ENCODE results near the gene ANKRD13A. TPM values are rescaled to one million over a fixed set of nuclear protein-coding genes. Genes with fewer than 3 reads are reported as not detected.
"Not testable (repeated sequence)": the region's sequence is repeated elsewhere in the genome, so short reads cannot be mapped to it uniquely, and the experiment has no call there.

ANKRD13A gene
- total RNA-seq, 3 donors from 2014 or later: 66.4 to 172 (median 88.2) TPM

DNA sequence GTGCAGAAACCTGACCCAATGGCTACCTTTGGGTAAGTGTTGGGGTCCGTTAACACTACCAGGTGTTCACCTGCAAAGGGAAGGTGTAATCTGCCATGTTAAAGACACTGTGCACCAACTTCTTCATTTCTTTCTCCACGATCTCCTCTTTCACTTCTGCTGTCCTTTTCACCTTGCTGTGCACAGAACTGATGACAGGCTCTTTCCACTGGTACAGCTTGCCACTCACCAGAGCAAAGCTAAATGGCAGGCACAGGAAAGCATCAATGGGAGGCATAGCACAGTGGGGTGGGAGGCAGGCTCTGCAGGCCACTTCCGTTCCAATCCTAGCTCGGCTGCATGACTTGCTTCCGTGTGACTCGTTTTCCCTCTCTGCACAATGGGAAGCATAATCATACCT lies 51.7 kb downstream of the ANKRD13A start:
- no peak for DNase-seq (ENCODE audit: low spot score in 2 of 2)
- H3K9me3 ChIP-seq: no peaks in the 10 kb centered on the region
- no peaks in the 10 kb centered on the region for H3K36me3 ChIP-seq
- TF ChIP-seq, protein P1, sequence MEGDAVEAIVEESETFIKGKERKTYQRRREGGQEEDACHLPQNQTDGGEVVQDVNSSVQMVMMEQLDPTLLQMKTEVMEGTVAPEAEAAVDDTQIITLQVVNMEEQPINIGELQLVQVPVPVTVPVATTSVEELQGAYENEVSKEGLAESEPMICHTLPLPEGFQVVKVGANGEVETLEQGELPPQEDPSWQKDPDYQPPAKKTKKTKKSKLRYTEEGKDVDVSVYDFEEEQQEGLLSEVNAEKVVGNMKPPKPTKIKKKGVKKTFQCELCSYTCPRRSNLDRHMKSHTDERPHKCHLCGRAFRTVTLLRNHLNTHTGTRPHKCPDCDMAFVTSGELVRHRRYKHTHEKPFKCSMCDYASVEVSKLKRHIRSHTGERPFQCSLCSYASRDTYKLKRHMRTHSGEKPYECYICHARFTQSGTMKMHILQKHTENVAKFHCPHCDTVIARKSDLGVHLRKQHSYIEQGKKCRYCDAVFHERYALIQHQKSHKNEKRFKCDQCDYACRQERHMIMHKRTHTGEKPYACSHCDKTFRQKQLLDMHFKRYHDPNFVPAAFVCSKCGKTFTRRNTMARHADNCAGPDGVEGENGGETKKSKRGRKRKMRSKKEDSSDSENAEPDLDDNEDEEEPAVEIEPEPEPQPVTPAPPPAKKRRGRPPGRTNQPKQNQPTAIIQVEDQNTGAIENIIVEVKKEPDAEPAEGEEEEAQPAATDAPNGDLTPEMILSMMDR (IDR thresholded peaks at IDR 0.05): no peak
- TF ChIP-seq POLR2A (IDR thresholded peaks at IDR 0.05) (no peak), POLR2AphosphoS5 (IDR thresholded peaks at IDR 0.05) (no peak)
- no peak overlapping the region for H3K27ac ChIP-seq
- intact Hi-C loops (cut with DNase I; ENCODE audit: low total_unique reads): no loop called here
- H3K4me3 ChIP-seq: no peak overlapping the region
- peaks cover 0 to 11% of the 10 kb centered on the region in 2 donors for H3K4me1 ChIP-seq
- H3K27me3 ChIP-seq: no peaks in the 10 kb centered on the region

DNA sequence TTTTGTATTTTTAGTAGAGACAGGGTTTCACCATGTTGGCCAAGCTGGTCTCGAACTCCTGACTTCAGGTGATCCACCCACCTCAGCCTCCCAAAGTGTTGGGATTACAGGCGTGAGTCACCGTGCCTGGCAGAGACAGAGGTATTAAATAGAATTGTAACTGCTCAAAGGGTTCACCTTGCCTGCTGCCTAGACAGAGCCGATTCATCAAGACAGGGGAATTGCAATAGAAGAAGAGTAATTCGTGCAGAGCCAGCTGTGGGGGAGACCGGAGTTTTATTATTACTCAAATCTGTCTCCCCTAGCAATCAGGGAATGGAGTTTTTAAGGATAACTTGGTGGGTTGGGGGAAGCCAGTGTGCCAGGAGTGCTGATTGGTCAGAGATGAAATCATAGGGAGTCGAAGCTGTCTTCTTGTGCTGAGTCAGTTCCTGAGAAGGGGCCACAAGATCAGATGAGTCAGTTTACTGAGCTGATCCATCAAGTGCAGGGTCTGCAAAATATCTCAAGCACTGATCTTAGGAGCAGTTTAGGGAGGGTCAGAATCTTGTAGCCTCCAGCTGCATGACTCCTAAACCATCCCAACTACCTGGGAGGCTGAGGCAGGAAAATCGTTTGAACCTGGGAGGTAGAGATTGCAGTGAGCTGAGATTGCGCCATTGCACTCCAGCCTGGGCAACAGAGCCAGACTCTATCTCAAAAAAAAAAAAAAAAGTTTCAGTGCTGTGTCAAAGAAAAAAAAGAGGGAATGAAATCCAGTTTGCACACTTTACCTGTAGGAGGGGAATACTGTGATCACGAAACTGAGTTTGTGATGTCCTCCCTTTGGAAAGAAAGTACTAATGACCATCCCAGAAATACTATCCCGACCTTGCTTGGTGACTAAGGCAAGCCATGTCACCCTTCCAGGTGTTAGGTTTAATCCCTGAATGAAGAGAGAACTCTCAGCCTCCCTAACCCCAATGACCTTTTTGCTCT lies 56.4 kb downstream of the ANKRD13A start:
- intact Hi-C loops (cut with DNase I; ENCODE audit: low total_unique reads); DNase-seq (ENCODE audit: low spot score in 2 of 2); H3K4me3 ChIP-seq; H3K27ac ChIP-seq; H3K4me1 ChIP-seq; H3K36me3 ChIP-seq; H3K27me3 ChIP-seq; H3K9me3 ChIP-seq: not testable (repeated sequence)

DNA sequence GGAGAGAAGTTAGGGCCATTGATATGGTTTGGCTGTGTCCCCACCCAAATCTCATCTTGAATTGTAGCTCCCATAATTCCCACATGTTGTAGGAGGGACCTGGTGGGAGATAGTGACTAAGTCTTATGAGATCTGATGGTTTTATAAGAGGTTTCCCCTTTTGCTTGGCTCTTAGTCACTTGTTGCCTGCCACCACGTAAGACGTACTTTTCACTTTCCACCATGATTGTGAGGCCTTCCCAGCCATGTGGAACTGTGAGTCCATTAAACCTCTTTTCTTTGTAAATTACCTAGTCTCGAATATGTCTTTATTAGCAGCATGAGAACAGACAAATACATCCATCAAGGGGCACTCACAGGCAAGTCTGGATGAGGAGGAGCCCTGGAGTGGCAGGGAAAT lies 57.4 kb downstream of the ANKRD13A start:
- H3K27ac ChIP-seq; DNase-seq (ENCODE audit: low spot score in 2 of 2); H3K36me3 ChIP-seq; H3K4me1 ChIP-seq; H3K27me3 ChIP-seq; H3K4me3 ChIP-seq; intact Hi-C loops (cut with DNase I; ENCODE audit: low total_unique reads); H3K9me3 ChIP-seq: not testable (repeated sequence)

DNA sequence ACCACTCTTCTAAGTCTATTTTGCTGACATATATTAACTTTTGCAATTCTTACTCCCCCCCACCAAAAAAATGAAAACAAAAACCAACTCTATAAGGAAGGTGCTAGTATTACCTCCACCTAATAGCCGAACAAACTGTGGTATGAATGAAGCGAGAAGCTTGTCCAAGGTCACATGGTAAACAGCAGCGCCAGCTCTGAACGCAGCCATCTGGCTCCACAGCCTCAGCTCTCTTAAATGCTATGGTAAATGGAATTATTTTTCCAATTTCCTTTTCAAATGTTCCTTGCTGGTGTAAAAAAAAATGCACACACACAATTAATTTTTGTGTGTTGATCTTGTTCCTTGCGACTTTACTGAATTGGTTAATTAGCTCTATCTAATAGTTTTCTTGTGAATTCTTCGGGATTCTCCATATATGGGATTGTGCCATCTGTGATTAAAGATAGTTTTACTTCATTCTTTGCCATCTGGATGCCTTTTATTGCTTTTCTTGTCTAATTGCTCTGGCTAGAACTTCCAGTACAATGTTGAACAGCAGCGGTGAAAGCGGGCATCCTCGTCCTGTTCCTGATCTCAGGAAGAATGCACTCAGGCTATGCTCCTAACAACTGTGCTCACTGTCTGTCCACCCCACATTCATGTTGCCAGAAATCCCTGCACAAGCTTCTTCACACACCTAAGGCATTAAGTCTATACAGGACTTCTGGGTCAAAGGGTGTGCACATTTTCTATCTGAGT lies 59.8 kb downstream of the ANKRD13A start:
- H3K4me1 ChIP-seq: no peaks in the 10 kb centered on the region
- intact Hi-C loops (cut with DNase I; ENCODE audit: low total_unique reads): loop anchor here (2.0 kb wide), 1 partner anchor 62 kb away; no protein-coding TSS in a partner anchor
- no peaks in the 10 kb centered on the region for H3K27me3 ChIP-seq
- no peak overlapping the region for H3K4me3 ChIP-seq
- no peak overlapping the region for H3K27ac ChIP-seq
- TF ChIP-seq POLR2A (IDR thresholded peaks at IDR 0.05) (no peak), POLR2AphosphoS5 (IDR thresholded peaks at IDR 0.05) (no peak)
- TF ChIP-seq, protein P1 (IDR thresholded peaks at IDR 0.05): no peak
- H3K9me3 ChIP-seq: no peaks in the 10 kb centered on the region
- no peaks in the 10 kb centered on the region for H3K36me3 ChIP-seq
- DNase-seq (ENCODE audit: low spot score in 2 of 2): no peak

DNA sequence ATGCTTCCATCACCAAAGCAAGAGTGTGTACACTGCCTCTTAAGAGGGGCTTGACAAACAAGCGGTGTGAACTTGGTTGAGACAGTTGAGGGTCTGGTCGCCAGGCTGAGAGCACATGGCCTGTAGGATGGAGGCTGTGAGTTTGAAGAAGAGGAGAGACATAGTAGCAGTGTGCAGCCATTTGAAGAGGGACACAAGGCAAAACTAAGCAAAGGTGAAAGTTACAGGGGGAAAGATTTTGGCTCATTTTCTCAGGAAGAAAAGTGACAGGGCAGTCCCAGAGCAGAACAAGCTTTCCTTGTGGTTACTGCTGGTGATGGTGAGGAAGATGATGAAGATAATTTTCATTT lies 60.4 kb downstream of the ANKRD13A start:
- Histone ChIP-seq H3K4me1 (no peaks in the 10 kb centered on the region), H3K4me3 (no peak overlapping the region), H3K36me3 (no peaks in the 10 kb centered on the region), H3K27me3 (no peaks in the 10 kb centered on the region), H3K9me3 (no peaks in the 10 kb centered on the region), H3K27ac (no peak overlapping the region)
- DNase-seq (ENCODE audit: low spot score in 2 of 2): no peak
- TF ChIP-seq, protein P1 (IDR thresholded peaks at IDR 0.05): no peak
- no peak for TF ChIP-seq POLR2A (IDR thresholded peaks at IDR 0.05)
- no peak for TF ChIP-seq POLR2AphosphoS5 (IDR thresholded peaks at IDR 0.05)
- intact Hi-C loops (cut with DNase I; ENCODE audit: low total_unique reads): loop anchor here (2.0 kb wide), 1 partner anchor 61 kb away; no protein-coding TSS in a partner anchor

DNA sequence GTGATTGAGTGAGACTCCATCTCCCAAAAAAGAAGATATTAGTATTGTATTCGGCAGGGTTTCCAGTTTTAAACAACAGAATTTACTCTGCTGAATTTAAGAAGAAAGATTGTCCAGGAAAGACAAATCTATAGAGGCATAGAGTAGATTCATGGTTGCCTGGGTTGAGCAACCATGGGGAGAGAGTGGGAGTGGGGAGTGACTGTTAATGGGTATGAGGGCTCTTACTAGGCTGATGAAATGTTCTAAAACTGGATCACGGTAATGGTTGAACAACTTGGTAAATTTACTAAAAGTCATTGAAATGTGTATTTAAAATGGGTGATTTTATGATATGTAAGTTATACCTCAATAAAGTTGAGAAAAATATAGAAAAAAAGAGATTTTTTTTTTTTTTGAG lies 63.0 kb downstream of the ANKRD13A start:
- no peaks in the 10 kb centered on the region for H3K9me3 ChIP-seq
- no peaks in the 10 kb centered on the region for H3K27me3 ChIP-seq
- TF ChIP-seq POLR2A (IDR thresholded peaks at IDR 0.05) (no peak), POLR2AphosphoS5 (IDR thresholded peaks at IDR 0.05) (no peak)
- TF ChIP-seq, protein P1 (IDR thresholded peaks at IDR 0.05): no peak
- no peaks in the 10 kb centered on the region for H3K36me3 ChIP-seq
- intact Hi-C loops (cut with DNase I; ENCODE audit: low total_unique reads): no loop called here
- DNase-seq (ENCODE audit: low spot score in 2 of 2): no peak
- H3K4me3 ChIP-seq: no peak overlapping the region
- no peak overlapping the region for H3K27ac ChIP-seq
- no peaks in the 10 kb centered on the region for H3K4me1 ChIP-seq

Measured in breast epithelium (tissue), 4 donors.